ENCODE measurements around the gene LLGL2.
"Not testable (repeated sequence)": the region's sequence is repeated elsewhere in the genome, so short reads cannot be mapped to it uniquely, and the experiment has no call there.

LLGL2 gene, protein sequence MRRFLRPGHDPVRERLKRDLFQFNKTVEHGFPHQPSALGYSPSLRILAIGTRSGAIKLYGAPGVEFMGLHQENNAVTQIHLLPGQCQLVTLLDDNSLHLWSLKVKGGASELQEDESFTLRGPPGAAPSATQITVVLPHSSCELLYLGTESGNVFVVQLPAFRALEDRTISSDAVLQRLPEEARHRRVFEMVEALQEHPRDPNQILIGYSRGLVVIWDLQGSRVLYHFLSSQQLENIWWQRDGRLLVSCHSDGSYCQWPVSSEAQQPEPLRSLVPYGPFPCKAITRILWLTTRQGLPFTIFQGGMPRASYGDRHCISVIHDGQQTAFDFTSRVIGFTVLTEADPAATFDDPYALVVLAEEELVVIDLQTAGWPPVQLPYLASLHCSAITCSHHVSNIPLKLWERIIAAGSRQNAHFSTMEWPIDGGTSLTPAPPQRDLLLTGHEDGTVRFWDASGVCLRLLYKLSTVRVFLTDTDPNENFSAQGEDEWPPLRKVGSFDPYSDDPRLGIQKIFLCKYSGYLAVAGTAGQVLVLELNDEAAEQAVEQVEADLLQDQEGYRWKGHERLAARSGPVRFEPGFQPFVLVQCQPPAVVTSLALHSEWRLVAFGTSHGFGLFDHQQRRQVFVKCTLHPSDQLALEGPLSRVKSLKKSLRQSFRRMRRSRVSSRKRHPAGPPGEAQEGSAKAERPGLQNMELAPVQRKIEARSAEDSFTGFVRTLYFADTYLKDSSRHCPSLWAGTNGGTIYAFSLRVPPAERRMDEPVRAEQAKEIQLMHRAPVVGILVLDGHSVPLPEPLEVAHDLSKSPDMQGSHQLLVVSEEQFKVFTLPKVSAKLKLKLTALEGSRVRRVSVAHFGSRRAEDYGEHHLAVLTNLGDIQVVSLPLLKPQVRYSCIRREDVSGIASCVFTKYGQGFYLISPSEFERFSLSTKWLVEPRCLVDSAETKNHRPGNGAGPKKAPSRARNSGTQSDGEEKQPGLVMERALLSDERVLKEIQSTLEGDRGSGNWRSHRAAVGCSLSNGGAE
- 13.8 to 47.8 reads per million in 2 experiments for total RNA-seq

- DNase-seq (ENCODE audit: low read depth) = peak; percentile 80
These were observed at the start of gene LLGL2 for GRCh38 chr17:75524970-75525805. LLGL2 (plus strand) TSS chr17:75525697; CDS start chr17:75543427, 17,730 bp downstream.

DNA sequence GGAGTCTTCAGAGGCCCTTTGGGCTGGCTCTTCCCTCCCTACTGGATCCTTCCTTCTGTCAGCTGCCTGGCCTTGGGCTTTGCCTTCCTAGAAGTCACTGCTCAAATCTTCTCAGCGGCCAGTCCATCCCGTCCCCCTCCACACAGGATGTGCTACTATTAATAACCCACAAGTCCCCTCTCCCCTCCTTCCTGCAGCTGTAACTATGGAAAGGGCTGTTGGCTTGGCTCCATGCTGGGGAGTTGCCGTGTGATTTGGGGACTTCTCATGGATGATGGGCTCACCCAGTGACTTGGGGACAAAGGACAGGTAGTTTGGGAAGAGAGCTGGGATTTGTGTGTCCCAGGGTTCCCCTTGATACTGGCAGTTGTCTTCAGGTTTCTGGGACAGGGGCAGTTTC lies 49.6 kb upstream of the LLGL2 start:
- DNase-seq (ENCODE audit: low read depth) = no peak

DNA sequence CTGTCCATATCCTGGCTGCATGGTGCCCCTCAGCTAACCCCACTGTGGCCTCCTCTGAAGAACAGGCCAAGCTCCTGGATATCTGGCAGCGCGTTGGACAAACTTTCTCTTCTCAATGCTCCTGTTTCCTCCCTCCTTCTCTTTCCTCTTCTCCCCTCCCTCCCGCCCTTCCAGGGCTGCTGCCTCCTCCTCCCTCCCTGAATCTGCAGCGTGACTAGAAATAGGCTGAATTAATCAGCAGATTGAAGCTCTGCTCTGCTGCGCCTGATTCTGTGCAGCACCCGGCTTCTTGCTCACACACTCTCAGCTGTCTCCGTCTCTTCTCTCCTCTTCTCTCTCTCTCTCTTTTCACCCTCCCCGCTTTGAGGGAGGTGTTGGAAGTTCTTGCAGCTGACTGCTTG lies 49.2 kb upstream of the LLGL2 start:
- DNase-seq (ENCODE audit: low read depth) = no peak

DNA sequence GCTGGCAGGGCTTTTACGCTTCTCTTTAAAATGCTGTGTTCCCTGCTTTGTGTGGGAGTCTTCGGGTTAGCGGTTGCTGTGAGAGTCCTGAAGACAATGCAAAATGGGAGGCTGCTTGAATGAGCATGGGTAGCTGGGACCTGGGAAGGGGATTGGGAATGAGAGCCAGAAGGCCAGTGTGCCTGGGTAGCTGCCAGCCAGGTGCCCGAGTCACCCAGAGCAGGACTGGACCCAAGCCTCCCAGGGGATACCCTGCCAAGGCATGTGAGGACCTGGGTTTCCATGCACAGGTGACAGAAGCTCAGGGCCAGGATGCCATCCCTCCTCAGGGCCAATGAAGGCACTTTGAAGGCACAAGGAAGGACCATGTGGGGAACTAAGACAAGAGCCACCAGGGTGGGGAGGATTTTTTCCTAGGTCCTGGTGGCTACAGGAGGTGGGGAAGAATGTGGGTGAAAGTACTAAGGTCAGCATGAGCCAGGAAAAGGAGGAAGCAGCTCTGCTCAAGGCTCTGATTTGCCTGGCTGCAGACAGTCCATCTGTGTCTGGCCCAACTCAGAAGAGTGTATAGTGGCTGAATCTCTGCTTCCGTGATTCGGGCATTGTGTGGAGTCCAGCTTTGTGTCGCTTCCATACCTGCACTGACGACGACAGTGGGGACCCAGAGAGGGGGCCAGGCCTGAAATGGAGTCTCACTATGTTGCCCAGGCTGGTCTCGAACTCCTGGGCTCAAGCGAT lies 48.6 kb upstream of the LLGL2 start:
- DNase-seq (ENCODE audit: low read depth) = no peak

- not testable (repeated sequence) for DNase-seq (ENCODE audit: low read depth)
These were observed 48.0 kb upstream of the LLGL2 start for GRCh38 chr17:75477490-75477862.

GRCh38 chr17:75478508-75478907 lies 47.0 kb upstream of the LLGL2 start:
- no peak for DNase-seq (ENCODE audit: low read depth)

GRCh38 chr17:75480281-75480680 lies 45.2 kb upstream of the LLGL2 start:
- DNase-seq (ENCODE audit: low read depth) = no peak

DNA sequence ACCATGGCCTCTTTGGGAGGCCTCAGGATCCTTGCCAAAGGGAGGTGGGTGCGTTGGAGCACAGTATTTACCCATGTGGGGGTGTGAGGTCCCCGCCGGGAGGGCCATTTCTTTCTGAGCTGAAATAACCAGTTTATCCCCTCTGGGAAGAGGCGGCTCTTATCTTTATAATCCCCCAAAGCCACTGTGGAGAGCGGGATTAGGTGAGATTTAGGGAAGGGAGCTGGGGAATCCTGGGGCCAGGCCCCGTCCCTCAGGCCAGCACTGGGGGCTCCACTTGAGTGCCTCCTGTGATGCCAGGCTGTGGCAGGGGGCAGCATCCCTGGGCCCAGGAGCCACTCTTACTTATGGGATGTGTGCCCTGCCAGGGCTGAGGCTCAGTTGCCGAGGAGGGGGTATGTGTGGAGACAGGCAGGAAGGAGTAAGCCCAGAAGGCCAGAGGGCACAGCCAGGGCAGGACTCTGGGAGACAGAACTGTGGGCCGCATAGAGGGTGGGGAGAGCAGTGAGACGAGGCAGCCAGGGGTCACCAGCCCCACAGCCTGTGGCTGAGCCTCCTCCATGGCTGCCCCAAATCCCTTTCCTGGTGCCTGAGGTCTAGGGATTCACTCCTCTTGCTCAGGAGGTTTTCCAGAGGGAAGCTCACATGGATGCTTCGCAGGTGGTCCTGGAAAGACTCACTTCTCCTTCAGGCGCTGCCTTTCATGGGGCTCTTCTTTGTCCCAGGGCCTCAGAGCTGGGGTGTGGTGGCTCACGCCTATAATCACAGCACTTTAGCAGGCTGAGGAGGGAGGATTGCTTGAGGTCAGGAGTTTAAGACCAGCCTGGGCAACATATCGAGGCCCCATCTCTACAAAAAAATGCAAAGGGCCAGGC lies 44.1 kb upstream of the LLGL2 start:
- DNase-seq (ENCODE audit: low read depth) = no peak

- no peak for DNase-seq (ENCODE audit: low read depth)
These were observed 43.2 kb upstream of the LLGL2 start for GRCh38 chr17:75482098-75482942.

- DNase-seq (ENCODE audit: low read depth) = no peak
These were observed 39.8 kb upstream of the LLGL2 start for GRCh38 chr17:75485688-75486087.

DNA sequence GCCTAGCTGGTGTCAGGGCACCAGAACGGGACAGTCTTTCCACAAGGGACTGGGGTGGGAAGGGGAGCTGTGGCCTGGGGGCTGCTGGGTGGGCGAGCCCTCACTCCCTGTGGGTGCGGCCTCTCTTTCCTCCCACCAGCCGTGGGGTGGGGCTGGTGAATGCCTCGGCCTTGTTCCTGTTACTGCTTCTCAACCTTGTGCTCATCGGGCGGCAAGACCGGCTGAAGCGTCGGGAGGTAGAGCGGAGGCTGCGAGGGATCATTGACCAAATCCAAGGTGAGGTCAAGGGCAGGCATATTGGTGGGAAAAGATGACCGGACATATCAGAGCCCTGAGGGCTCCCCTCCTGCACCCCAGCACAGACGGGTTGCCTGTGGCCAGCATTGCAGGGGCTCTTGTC lies 39.3 kb upstream of the LLGL2 start:
- DNase-seq (ENCODE audit: low read depth) = no peak

DNA sequence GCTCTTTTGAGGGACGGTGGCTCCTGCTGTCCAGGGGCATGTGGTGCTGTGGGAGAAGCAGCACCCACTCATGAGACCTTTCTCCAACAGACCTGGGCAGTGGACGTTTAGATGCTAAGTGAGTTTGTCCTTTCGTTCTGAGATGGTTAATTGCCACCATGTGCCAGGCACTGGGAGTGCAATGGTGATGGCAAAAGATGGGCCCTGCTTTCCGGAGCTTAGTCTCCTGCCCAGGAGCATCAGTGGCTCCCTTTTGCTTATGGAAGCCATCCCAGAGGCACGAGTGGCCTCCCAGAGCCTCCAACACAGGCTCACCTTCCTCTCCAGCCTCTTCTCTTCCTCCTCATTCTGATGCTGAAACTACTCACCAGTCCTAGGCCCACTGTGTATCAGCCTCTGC lies 38.5 kb upstream of the LLGL2 start:
- DNase-seq (ENCODE audit: low read depth) = no peak

DNA sequence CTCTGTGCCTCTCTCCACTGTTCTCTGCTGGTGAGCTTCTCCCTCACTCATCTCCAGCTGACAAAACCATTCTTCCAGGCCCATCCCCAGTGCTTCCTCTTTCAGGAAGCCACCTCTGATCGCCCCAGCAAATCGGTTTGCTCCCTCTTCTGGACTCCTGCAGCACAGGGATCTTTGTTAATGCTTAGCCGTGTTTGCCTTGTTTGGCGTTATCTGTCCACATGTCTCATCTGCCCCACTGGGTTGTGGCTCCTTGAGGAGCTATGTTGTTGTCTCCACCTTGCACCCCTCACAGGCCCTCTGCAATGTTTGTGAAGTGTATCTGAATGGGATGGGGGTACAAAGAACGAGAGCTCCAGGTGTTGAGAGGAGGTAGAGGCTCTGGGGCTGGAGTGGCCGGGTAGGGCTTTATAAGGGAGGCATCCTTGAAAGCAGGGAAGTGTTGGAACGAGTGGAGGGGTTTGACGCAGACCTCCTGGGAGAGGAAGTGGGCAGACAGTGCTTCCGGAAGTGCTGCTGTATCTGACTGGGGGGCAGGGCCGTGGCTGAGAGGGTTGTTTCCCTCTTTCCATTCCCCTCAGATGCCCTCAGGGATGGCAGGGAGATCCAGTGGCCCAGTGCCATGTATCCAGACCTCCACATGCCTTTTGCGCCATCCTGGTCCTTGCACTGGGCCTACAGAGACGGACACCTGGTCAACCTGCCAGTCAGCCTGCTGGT lies 38.0 kb upstream of the LLGL2 start:
- DNase-seq (ENCODE audit: low read depth) = no peak

DNA sequence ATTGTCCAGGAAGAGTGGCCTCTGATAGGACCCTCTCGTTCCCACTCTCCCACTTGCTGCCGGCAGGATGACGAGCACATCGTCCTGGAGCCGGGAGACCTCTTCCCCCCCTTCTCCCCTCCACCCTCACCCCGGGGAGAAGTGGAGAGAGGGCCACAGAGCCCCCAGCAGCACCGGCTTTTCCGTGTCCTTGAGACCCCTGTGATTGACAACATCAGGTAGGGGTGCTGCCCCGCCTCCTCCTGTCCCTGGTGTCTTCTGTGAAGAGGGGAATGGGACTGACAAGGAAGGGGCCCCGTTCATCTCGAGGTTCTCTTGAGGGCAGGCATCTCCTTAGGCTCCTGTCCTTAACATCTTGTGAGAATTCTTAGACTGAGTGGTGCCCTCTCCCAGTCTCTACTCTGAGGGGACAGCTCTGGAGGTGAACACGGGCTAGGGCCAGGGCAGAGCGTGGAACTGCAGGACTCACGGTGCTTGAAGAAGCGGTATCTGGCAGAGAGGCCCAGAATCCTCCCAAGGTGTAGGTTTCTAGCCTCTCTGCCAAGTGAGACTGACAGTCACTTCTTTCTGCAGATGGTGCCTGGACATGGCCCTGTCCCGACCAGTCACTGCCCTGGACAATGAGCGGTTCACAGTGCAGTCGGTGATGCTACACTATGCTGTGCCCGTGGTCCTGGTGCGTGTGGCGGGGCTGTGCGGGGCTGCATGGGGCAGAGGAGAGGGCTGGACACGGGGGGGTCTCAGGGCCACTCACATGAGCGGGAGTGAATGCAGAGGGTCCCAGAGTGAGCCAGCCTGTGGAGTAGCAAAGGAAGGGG lies 36.6 kb upstream of the LLGL2 start:
- no peak for DNase-seq (ENCODE audit: low read depth)

- DNase-seq (ENCODE audit: low read depth) = no peak
These were observed 36.0 kb upstream of the LLGL2 start for GRCh38 chr17:75489511-75489955.

DNA sequence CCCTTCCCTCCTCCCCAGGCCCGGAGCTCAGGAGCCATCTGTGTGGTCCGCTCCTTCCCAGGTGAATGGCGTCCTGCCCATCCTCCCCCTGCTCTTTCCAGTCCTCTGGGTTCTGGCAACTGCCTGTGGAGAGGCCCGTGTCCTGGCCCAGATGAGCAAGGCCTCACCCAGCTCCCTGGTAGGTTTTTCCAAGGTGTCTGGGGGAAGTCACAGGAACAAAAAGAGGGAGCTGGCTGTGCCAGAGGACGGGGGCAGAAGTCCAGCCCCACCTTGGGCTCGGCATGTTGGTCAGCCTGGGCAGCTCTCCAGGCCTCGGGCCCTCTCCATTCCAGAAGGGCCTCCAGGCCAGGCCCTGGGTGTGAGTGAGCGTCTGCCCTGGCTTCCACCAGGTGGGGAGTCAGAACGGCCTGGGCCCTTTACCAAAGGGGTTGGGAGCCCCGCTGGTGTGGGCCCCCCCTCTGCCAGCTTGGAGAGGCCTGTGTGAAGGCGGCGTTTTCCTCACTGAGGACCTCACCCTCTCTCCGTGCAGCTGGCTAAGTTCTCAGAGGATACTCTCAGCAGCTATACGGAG lies 35.2 kb upstream of the LLGL2 start:
- no peak for DNase-seq (ENCODE audit: low read depth)

All from T follicular helper cell (primary cell).